GM12891 (cell line): Measurements from ENCODE around the gene ARL4D.

Experiments
- DNase-seq: peaks from one replicate; pipeline ENCODE4 v3.0.0; 2011; ENCODE audit warnings: low spot score; ENCODE audit not compliant: insufficient read length
- FAIRE-seq: peaks from 2 replicates; lab custom pipeline; 2011; peaks lifted over from hg19 to GRCh38; lab: Jason Lieb, UNC
- PAX5 ChIP-seq: IDR thresholded peaks from 2 replicates; pipeline ENCODE4 v1.6.1; 2011; ENCODE audit warnings: low read length, moderate library complexity, mild to moderate bottlenecking; ENCODE audit not compliant: insufficient read depth, severe bottlenecking
- POLR2A ChIP-seq: IDR thresholded peaks from 2 replicates; pipeline ENCODE4 v1.6.1; 2011; ENCODE audit warnings: low read depth, low read length, control low read depth
- POLR2AphosphoS5 ChIP-seq: IDR thresholded peaks from 2 replicates; pipeline ENCODE4 v1.6.1; 2011; ENCODE audit warnings: low read depth, low read length, control low read depth
- POU2F2 ChIP-seq: IDR thresholded peaks from 2 replicates; pipeline ENCODE4 v1.6.1; 2011; ENCODE audit warnings: low read depth, mild to moderate bottlenecking, control low read depth, low read length, moderate library complexity
- SPI1 ChIP-seq: IDR thresholded peaks from 2 replicates; pipeline ENCODE4 v1.6.1; 2011; ENCODE audit warnings: low read depth, low read length, control low read depth
- TAF1 ChIP-seq: IDR thresholded peaks from 2 replicates; pipeline ENCODE4 v1.6.1; 2011; ENCODE audit warnings: low read depth, low read length, control low read depth

The ARL4D gene

DNA sequence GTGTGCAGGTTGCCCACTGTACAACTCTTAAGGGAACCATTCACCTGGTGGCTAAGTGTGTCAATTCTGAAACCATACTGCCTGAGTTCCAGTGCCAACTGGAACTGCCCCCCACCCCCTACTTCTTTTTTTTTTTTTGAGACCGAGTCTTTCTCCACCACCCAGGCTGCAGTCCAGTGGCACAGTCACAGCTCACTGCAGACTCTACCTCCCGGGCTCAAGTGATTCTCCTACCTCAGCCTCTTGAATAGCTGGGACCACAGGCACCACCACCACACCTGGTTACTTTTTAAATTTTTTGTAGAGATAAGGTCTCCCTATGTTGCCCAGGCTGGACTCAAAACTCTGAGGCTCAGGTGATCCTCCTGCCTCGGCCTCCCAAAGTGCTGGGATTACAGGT is 44.6 kb downstream of the ARL4D start:
- FAIRE-seq (no peak), DNase-seq (no peak)
- TF ChIP-seq TAF1, result no peak
- no peak for TF ChIP-seq SPI1
- TF ChIP-seq POU2F2, result no peak
- TF ChIP-seq POLR2AphosphoS5, result no peak
- no peak for TF ChIP-seq POLR2A
- TF ChIP-seq PAX5, result no peak

DNA sequence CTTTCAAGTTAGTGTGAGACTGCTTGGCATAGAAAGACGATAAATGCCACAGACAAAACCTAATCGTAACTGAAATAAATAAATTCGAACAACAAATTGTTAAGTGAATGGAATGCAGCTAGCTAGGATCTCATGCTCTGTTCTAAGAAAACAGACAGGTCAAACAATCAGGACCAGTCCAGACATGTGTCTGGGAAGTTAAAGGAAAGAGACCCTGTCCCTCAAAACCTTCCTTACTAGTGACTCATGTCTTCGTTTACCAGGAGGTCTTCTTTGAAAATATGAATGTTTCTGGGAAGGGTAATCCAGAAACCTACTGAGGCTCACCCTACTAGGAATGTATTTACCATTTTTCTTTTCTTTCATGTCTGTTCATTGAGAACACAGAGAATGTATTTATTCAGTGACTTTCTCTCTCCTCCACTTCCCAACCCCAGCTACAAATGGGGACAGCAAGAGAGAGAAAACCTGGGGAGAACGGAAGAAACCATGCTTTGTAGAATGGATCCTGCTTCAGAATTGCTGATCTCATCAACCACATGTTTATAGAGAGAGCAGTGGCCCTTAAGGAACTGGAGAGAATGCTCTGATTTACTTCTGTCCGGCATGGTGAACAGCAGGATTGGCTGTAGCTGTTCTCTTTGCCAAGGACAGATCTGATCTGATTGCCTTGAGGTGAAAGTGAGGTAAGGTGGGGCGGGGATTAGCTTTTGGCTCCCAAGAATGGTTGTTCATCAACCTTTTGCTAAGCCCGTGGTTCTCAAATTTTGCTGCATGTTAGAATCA is 45.6 kb downstream of the ARL4D start:
- FAIRE-seq, result no peak

DNA sequence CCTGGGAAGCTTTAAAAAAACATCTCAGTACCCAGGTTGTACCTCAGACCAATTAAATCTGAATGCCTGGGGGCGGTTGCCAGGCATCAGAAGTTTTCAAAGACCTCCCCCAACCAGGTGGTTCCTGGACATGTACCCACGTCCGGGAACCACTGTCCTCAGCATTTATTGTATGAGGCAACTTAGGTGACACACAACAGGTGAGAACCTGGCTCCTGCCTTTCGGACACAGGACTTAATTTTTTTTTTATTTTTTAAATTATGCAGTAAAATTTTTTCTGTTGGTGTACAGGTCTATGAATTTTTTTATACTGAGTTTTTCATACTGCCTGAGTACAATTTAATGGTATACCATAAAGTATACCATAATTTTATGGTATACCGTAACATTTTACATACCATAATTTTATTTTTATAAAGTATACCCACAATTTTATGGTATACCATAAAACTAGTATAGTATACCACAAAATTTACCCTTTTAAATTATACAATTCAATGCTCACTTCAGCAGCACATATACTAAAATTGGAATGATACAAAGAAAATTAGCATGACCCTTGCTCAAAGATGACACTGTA is 46.3 kb downstream of the ARL4D start:
- no peak for TF ChIP-seq POLR2A
- no peak for TF ChIP-seq SPI1
- no peak for TF ChIP-seq TAF1
- no peak for TF ChIP-seq PAX5
- TF ChIP-seq POU2F2, result no peak
- no peak for TF ChIP-seq POLR2AphosphoS5
- DNase-seq (no peak), FAIRE-seq (no peak)

More for the DNA sequence above, 45.6 kb downstream of the ARL4D start:
- TF ChIP-seq POLR2AphosphoS5, result no peak
- DNase-seq, result no peak

DNA sequence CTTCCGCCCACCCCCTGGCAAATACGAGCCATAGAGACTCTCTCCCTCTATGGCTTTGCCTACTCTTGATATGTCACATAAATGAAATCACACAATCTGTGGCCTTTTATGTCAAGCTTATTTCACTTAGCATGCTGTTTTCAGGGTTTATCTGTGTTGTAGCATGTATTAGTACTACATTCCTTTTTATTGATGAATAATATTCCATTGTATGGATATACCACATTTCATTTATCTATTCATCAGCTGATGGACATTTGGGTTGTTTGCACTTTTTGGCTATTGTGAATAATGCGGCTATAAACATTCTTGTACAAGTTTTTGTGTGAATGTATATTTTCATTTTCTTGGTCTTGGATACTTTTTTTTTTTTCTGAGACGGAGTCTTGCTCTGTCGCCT is 48.0 kb downstream of the ARL4D start:
- DNase-seq (no peak), FAIRE-seq (no peak)
- no peak for TF ChIP-seq POLR2A

DNA sequence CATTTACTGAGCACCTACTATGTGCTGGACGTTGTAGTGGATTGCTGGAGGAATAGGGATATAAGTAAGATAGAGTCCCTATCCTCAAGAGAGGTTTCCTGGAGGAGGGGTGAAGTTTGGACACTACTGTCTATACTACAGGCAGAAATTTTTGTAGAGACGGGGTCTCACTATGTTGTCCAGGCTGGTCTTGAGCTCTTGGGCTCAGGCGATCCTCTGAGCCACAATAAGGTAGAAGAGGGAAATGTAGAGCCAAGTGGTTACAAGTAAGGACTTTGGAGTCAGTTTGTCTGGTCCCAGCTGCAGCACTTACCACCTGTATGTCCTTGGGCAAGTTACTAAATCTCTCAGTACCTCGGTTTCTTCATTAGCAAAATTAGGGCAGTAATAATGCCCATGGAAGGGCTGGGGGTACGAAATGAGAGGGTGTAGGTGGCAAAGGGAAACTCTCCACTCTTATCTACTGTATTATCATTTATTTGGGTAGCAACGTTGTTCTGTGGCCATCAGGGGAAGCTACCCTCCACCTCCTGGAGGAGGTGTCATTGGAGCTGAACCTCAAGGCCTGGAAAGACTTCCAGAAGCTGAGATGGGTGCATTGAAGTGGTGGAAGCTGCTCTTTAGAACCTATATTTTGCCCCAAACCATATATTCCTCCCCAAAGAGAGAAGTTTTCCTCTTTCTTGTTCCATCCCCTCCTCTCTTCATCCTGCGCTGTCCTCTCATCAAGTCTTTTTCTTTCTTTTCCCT is 50.1 kb downstream of the ARL4D start:
- FAIRE-seq (no peak), DNase-seq (no peak)
- no peak for TF ChIP-seq POLR2AphosphoS5
- TF ChIP-seq TAF1, result no peak

DNA sequence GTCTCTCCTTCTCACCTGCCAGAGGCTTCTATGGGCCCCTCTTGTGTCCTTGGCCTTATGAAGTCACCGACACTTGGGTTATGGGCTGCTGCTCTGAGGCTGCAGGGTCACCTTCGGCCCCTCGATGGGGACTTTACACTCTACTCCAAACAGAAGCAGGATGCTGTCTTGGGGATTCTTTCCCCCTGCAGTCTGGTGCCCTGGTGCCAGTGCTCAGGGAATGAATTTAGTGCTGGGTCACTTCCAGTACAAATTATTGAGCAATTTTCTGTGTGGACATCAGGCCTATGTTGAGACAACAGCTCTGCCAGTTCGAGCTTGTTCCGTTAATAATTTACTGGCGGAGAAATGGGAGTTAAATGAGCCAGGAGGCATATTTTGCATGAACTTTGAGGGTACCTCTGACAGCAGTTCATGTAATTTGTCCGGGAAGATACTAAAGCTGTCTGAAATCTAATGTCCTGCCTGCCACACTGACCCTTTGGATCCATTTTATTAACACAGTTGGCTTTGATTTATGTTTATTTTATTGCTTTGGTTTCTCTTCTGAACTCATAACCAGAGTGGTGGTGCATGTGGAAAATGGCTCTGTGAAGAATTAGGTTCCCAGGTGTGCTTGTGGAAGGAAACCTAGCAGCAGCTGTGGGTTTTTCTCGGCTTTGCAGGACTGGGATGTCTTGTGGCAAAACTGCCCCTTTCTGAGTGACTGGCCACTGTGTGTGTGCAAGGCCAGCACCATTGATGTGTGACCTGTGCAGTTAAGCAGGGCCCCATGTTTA is 50.9 kb downstream of the ARL4D start:
- FAIRE-seq, result no peak
- DNase-seq, result no peak
- TF ChIP-seq TAF1 (no peak), POU2F2 (no peak), PAX5 (no peak), POLR2AphosphoS5 (no peak), POLR2A (no peak), SPI1 (no peak)
